Limb (tissue), 2 donors: Measurements from ENCODE around the gene PKN3.
A peak's percentile ranks its signal among the peaks of the same experiment; 100 is the strongest.

Experiments used
- DNase-seq, 2 donors: peaks; one replicate each; pipeline ENCODE4 v3.0.0-alpha.2; 2016; ENCODE audit errors: extremely low spot score in 2 of 2

The PKN3 gene

GRCh38 chr9:128716581-128717254, 14.4 kb downstream of the PKN3 start:
- no peak for DNase-seq

- no peak for DNase-seq
These were observed 15.7 kb downstream of the PKN3 start for GRCh38 chr9:128718047-128718446.

DNA sequence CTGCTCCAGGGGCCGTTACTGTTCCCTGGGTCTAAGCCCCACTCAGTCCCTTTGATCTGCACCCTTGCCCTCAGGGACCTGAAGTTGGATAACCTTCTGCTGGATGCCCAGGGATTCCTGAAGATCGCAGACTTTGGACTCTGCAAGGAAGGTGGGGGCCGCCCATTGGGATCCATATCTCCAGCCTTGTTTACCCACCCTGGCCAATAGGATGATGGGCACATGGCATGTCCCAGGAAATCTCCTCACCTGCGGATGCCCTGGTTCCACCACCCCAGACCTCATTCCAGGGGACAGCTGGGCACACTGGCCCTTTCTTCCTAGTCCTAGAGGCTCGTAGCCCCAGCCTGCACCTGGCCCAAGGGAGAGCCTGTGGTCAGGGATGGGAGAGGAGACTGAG, 16.2 kb downstream of the PKN3 start:
- no peak for DNase-seq

GRCh38 chr9:128719919-128720605, 17.8 kb downstream of the PKN3 start:
- DNase-seq = no peak

GRCh38 chr9:128720841-128721486, 18.7 kb downstream of the PKN3 start:
- DNase-seq = no peak

- no peak for DNase-seq
These were observed 19.2 kb downstream of the PKN3 start for GRCh38 chr9:128721487-128722010.

DNA sequence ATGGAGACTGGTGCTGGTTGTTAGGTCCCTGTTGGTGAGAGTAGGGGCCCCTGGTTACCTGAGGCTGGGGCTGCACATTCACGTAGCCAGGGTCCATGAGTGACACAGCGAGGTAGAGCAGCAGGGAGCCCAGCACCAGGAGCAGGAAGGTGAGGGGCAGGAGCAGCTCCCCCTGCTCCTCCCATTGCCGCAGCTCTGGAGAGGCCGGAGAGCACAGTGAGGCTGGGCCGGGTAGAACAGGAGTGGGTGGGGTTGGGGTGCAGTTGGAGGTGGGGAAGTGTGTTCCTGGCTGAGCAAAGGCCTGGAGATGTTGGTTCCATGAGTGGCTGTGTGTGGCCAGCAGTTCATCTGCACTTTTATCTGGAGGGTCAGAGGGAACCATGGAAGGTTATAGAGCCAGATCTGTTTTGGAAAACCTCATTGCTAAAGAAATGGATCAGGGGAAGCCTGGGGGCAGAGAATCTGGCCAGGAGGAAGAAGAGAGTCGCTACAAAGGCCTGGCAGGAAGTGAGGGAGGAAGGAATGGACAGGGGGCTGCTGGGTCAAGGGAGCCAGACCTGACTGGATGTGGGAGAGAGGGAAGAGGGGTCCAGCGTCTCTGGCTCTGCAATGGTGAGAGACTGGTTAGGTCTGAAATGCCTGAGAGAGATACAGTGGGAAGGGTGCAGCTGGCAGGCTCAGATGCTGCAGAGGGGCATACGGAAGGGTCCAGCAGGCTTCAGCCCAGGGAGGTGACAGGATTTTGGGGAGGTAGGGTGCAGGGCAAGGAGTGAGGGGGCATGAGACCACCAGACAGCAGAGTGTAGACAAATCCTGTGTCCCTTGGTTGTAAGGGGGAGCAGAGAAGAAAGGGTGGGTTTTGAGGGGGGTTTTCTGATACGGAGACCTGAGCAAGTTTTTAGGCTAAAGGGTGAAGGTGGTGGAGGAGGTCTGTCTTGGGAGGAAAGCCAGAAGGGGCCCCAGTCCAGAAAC, 20.4 kb downstream of the PKN3 start:
- DNase-seq = no peak

DNA sequence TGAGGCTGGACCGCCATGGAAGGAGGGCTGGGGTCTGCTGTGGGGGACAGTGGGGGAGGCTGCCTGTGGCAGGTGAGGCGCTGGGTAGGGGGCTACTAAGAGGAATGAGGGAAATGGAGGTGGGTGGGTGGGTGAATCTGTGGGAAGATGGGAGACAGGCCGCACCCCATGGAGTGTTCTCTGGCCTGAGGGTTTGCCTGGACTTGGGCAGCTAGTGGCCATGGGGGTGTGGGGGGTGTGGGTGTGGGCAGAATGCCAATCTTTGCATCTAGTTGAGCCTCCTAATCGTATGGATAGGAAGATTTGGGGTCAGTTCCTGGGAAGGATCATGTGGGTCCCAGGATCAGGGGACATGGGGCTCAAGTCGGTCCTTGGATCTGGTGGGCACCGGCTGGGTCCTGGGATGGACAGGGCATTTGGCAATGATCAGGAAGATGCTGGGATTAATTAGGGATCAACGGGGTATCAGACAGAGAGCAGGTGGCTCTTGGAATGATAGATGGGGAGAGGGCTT, 21.1 kb downstream of the PKN3 start:
- no peak for DNase-seq

DNA sequence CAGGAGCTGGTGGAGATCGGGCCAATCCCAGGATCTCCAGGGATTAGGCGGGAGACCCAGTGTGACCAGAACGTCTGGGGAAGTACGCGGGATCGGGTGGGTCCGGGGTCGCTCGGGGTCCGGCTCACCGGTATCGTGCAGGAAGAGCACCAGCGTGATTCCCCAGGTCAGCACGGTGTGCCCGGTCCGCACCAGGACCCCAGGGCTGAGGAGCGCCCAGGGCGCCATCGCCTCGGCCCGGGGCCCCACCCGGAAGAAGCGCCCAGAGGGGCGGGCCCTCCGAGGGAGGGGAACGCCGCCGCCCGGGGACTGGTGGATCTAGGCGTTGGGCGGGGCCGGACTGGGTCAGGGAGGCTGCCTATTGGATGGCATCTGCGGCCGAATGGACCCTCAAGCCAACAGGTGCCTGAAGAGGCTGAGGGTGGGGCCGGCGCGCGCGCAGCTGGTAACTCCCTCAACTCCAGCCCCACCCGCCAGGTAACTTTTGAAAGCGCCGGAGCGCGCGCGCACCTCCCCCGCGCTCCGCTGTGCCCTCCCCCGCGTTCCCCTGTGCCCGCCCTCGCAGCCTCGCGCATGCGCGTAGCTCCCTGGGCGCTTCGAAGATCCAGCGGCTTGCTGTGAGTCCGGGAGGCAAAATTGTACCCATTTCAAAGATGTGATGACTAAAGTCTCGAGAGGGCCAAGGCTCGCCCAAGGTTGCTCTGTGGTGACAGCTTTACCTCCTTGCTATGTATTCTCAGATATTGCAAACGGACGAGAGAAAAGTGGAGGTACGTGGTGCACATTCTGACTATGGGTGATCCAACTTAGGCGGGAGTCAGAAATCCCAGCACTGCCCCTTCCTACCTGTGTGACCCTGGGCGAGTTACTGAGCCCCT, 21.8 kb downstream of the PKN3 start, which contains the start of gene ZDHHC12:
TSS of gene ZDHHC12 (minus strand) at position 262 of the 878 bp plus-strand sequence. CDS start at position 228, 34 bp downstream.
- peak; percentile 82 to 87 for DNase-seq

DNA sequence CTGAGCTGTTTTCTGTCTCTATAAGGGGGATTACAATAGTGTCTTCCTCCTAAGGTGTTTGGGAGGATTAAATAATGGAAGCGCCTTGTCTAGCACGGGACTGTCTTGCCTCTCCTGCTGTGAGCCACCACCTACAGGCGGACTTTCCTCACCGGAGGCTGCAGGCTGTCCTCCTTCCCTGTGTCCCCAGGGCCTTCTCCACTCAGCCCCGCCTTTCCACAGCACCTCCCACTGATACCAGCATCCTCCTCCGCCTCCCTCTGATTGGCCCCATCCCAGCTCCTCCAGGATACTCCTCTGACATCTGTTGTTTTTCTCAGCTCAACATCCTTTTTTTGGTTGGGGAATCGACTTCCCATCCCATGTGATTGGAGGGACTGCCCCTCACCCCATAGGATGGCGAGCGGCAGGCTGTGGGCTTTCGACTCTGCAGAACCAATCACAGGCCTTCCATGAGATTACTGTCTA, 22.5 kb downstream of the PKN3 start:
- peak in 1 of 2 donors; percentile 3 for DNase-seq

GRCh38 chr9:128727640-128728248, 25.4 kb downstream of the PKN3 start:
- no peak for DNase-seq

- no peak for DNase-seq
These were observed 26.0 kb downstream of the PKN3 start for GRCh38 chr9:128728298-128728697.

- DNase-seq = no peak
These were observed 27.0 kb downstream of the PKN3 start for GRCh38 chr9:128729302-128729701.

GRCh38 chr9:128729766-128730517, 27.6 kb downstream of the PKN3 start:
- DNase-seq = no peak

GRCh38 chr9:128731093-128731492, 28.8 kb downstream of the PKN3 start:
- DNase-seq = no peak

DNA sequence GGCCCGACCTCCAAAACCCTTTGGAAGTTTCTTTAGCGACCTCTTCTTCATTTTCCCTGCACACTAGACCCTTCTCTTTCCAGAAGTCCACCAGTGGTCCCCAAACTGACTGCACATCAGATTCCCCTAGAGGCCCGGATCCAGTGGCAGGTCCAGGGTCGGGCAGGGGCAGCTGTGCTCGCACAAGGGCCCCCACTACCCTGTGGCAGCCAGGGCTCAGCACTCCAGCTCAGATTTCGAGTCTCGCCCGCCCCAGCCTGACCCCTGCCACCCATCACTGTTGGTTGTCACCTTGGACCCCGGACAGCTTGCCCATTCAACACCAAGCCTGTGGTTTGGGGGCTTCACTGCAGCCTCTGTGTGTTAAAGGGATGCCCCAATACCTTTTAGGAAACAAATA, 29.4 kb downstream of the PKN3 start:
- no peak for DNase-seq

GRCh38 chr9:128732576-128732975, 30.3 kb downstream of the PKN3 start:
- no peak for DNase-seq

GRCh38 chr9:128733256-128733655, 31.0 kb downstream of the PKN3 start:
- DNase-seq = peak; percentile 62 to 76

DNA sequence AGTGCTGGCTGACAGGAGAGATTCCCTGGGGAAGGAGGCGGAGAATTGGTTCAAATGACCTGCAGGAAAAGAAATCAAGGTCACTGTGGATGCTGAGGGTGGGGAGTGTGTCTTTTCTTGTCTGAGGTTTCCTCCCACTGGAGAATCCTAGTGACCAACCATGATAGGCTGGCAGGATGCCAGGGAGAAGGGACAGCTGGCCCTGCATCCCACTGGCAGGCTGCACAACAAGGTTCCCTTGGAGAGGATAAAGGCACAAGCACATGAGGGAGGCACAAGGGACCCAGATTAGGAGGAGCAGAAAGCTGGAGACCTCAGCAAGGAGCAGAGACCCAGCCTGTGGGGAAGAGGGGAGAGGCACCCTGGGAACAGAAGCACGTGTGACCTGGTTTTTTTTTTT, 33.1 kb downstream of the PKN3 start:
- peak in 1 of 2 donors; percentile 51 for DNase-seq
